Ascending aorta (tissue), 2 donors: Measurements from ENCODE around the gene BIRC7. TPM values are rescaled to one million over a fixed set of nuclear protein-coding genes. Genes with fewer than 3 reads are reported as not detected.

ENCODE experiments used
- DNase-seq, 2 donors: peaks; one replicate each; pipeline ENCODE4 v3.0.0-alpha.2; 2019; ENCODE audit warnings: low spot score in 2 of 2
- H3K27ac ChIP-seq, 2 donors: fragments of 200-600 bp; sonication (generic); one replicate each; pipeline ENCODE4 v1.5.1; 2016 to 2017; ENCODE audit warnings: mild to moderate bottlenecking in 1 of 2
- H3K27me3 ChIP-seq: fragments of 200-600 bp; sonication (generic); one replicate; pipeline ENCODE4 v1.5.1; 2017
- H3K36me3 ChIP-seq, 2 donors: fragments of 200-600 bp; sonication (generic); one replicate each; pipeline ENCODE4 v1.5.1; 2016
- H3K4me1 ChIP-seq, 2 donors: fragments of 200-600 bp; sonication (generic); one replicate each; pipeline ENCODE4 v1.5.1; 2016 to 2017; ENCODE audit warnings: mild to moderate bottlenecking in 1 of 2
- H3K4me3 ChIP-seq, 2 donors: fragments of 200-600 bp; sonication (generic); one replicate each; pipeline ENCODE4 v1.5.1; 2016 to 2017; ENCODE audit warnings: mild to moderate bottlenecking in 1 of 2
- H3K9me3 ChIP-seq, 2 donors: fragments of 200-600 bp; sonication (generic); one replicate each; pipeline ENCODE4 v1.5.1; 2016
- intact Hi-C: fragments of 100-400 bp; cut with DNase I; formaldehyde crosslinking; loops from one replicate; pipeline ENCODE4 v1.15.1; 2023
- total RNA-seq: library from RNA; depleted of rRNA; stranded (reverse); fragments of >200 nt; gene quantifications from one replicate; pipeline ENCODE4 v1.1.0, GENCODE V29; 2016
- TF ChIP-seq, protein P1 (sequence below), 3 experiments: fragments of 200-600 bp in 2 of 3; fragments of 450-650 bp in 1 of 3; sonication (generic) in 2 of 3; IDR thresholded peaks; one replicate each; pipeline ENCODE4 v1.5.1; 2016 to 2019; ENCODE audit warnings: antibody characterized with exemption in 3 of 3, mild to moderate bottlenecking in 1 of 3, moderate library complexity in 1 of 3

Gene BIRC7
- total RNA-seq, 1 donor from 2014 or later = not detected

DNA sequence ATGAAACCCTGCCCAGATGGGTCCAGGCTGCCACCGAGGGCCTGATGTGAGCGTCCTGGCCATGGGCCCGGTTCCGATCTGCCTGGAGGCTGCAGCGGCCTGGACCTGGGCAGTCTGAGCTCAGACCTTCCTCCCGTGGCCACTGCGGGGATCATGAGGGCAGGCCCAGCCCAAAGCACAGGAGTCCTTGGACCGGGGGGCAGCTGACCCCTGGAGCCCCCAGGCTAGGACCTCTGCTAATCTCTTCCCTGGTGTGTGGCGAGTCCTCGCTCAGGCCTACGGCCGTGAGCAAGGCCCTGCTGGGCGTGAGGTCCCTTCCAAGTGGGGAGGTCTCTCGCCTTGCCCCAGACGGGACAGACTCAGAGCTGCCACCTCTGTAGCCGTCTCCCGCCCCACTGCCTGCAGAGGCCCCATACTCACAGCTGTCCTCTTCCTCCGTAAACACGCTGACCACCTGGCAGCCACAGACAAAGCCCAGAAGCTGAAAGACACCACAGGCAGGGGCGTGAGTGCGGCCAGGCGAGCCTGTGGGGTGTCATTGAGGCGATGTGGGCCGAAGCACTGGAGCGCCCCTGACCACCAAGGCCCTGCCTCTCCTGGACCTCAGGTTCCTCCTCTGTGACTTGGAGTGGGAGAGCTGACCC, 8.0 kb downstream of the BIRC7 start:
- no peaks in the 10 kb centered on the region for H3K4me1 ChIP-seq
- H3K27ac ChIP-seq = no peak overlapping the region
- intact Hi-C loops = no loop called here
- no peaks in the 10 kb centered on the region for H3K36me3 ChIP-seq
- H3K9me3 ChIP-seq = no peaks in the 10 kb centered on the region
- TF ChIP-seq, protein P1, sequence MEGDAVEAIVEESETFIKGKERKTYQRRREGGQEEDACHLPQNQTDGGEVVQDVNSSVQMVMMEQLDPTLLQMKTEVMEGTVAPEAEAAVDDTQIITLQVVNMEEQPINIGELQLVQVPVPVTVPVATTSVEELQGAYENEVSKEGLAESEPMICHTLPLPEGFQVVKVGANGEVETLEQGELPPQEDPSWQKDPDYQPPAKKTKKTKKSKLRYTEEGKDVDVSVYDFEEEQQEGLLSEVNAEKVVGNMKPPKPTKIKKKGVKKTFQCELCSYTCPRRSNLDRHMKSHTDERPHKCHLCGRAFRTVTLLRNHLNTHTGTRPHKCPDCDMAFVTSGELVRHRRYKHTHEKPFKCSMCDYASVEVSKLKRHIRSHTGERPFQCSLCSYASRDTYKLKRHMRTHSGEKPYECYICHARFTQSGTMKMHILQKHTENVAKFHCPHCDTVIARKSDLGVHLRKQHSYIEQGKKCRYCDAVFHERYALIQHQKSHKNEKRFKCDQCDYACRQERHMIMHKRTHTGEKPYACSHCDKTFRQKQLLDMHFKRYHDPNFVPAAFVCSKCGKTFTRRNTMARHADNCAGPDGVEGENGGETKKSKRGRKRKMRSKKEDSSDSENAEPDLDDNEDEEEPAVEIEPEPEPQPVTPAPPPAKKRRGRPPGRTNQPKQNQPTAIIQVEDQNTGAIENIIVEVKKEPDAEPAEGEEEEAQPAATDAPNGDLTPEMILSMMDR (IDR thresholded peaks at IDR 0.05) = no peak
- no peak for DNase-seq
- H3K4me3 ChIP-seq = no peak overlapping the region
- no peaks in the 10 kb centered on the region for H3K27me3 ChIP-seq

DNA sequence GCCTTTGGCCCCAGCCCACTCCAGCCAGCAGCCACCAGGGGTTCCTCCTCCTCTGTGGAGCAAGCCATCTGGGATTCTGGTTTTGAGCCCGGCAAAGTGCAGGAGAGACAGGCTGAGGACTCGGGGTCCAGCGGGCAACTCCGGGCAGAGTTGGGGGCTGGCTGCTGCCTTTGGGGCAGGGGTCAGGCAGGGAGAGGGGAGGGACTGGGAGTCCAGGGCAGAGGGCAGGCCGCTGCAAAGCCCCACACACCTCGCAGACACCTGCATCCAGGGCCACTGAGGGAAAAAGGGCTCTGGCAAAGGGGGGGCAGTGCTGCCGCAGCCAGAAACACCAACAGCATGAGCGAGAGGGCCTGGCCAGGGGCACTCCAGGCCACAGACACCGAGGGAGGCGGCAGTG, 8.8 kb downstream of the BIRC7 start:
- Histone ChIP-seq H3K27me3 (no peaks in the 10 kb centered on the region), H3K36me3 (no peaks in the 10 kb centered on the region), H3K4me3 (no peak overlapping the region), H3K27ac (no peak overlapping the region), H3K4me1 (no peaks in the 10 kb centered on the region), H3K9me3 (no peaks in the 10 kb centered on the region)
- TF ChIP-seq, protein P1 (IDR thresholded peaks at IDR 0.05) = no peak
- DNase-seq = no peak
- intact Hi-C loops = no loop called here

DNA sequence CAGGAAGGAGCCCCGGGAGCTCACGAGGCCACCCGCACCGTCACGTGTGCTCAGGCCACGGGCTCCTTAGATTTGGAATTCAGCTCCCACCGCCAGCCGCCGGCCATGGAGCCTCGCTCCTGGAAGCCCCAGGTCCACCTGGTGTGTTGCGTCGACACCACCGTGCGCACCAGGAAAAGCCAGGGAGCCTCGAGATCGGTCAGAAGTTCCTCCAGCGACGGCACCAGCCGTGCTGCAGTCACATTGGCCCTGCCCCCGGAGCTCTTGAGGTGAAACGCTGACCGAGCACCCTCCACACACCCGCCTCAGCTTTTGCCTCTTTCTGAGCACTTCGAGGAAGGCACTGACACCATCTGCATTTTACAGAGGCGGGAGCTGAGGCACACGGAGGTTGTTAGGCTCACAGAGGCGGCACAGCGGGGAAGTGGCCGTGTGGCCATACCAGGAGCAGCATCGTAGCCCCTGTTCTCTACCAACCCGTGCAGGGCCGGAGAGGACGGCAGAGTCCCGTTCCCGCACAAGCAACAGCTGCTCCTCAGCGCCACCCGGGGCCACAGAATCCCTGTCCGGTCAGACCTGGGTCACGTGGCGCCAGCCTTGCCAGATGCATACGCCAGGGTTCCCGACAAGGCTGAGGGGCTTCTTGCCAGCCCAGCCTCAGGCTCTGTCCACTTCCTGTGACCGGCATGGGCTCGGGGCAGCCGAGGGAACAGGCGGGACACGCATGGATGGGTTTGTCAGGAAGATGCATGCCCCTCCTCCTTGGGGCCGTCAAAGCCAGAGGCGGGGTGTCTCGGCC, 11.0 kb downstream of the BIRC7 start:
- H3K27me3 ChIP-seq = no peaks in the 10 kb centered on the region
- no peak overlapping the region for H3K4me3 ChIP-seq
- intact Hi-C loops = no loop called here
- no peak for DNase-seq
- H3K9me3 ChIP-seq = no peaks in the 10 kb centered on the region
- H3K4me1 ChIP-seq = no peaks in the 10 kb centered on the region
- no peak overlapping the region for H3K27ac ChIP-seq
- TF ChIP-seq, protein P1 (IDR thresholded peaks at IDR 0.05) = no peak
- H3K36me3 ChIP-seq = no peaks in the 10 kb centered on the region

DNA sequence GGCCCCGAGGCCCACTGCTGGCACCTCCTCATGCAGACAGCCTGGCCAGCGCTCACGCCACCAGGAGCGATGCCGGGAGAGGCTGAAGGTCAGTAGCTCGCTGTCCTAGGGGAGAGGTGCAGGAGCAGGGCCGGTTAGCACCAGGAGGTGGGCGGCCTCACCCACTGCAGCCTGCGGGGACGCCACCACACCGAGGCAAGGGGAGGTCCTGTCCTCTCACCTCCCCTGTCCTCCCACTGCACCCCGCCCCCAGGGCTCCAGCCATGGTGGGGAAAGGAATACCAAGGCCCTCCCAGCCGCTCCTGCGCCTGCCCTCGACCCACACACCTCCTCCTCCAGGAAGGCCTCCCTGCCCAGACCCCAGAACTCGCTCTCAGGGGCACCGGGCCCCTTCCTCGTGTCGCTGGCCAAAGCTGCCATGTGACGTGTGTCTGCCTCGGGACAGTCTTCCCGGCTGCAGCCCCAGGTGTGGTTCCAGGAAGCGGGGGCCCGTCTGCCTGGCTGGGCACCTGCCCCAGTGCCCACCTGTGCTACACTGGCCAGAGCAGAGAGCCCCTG, 12.0 kb downstream of the BIRC7 start:
- intact Hi-C loops = no loop called here
- no peak overlapping the region for H3K27ac ChIP-seq
- DNase-seq = no peak
- no peaks in the 10 kb centered on the region for H3K4me1 ChIP-seq
- TF ChIP-seq, protein P1 (IDR thresholded peaks at IDR 0.05) = no peak
- no peaks in the 10 kb centered on the region for H3K36me3 ChIP-seq
- H3K4me3 ChIP-seq = no peak overlapping the region
- no peaks in the 10 kb centered on the region for H3K27me3 ChIP-seq
- H3K9me3 ChIP-seq = no peaks in the 10 kb centered on the region

DNA sequence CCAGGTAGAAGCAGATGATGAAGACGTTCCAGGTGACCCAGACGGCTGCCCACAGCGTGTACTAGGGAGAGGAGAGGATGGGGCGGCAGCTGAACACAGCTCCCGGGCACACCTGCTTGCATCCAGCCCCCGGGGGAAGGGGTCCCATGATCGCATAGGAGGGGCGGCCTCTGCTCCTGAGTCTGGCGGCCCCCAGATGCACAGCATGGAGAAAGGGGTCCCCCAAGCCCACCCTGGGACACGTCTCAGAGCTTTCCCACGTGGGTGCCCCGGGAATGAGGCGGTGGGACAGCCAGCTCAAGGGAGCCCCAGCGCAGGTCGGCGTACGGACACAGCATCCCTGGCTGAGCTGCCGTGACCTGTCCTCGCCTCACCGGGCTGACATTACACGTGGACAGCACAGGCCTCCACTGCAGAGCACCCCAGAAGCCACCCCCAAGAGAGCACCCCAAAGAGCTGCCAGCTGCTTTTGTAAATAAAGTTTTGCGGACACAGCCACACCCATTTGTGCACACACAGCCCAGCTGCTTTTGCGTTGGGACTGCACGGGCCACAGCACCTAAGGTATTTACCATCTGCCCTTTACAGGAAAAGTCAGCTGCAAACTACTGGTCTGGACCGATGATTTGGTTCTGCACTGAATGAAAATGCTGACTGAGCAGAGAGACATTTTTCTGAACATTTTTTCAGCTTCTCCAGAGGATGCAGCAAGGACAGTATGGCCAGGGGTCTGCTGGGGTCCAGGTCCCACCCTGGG, 13.3 kb downstream of the BIRC7 start:
- no peaks in the 10 kb centered on the region for H3K36me3 ChIP-seq
- TF ChIP-seq, protein P1 (IDR thresholded peaks at IDR 0.05) = no peak
- no peak for DNase-seq
- H3K27me3 ChIP-seq = peaks cover 2% of the 10 kb centered on the region
- H3K9me3 ChIP-seq = no peaks in the 10 kb centered on the region
- intact Hi-C loops = no loop called here
- no peak overlapping the region for H3K4me3 ChIP-seq
- H3K4me1 ChIP-seq = peaks cover 0 to 3% of the 10 kb centered on the region in 2 donors
- no peak overlapping the region for H3K27ac ChIP-seq
